Muscle of arm (tissue), 12 donors: ENCODE data around the gene PIGP. TPM values are rescaled to one million over a fixed set of nuclear protein-coding genes. Genes with fewer than 3 reads are reported as not detected.
A peak's percentile ranks its signal among the peaks of the same experiment; 100 is the strongest.
"Not testable (repeated sequence)": the region's sequence is repeated elsewhere in the genome, so short reads cannot be mapped to it uniquely, and the experiment has no call there.

Source experiments
- DNase-seq: peaks from one replicate; pipeline ENCODE4 v3.0.0-alpha.2; 2013
- polyA plus RNA-seq, 12 donors: library from polyadenylated mRNA; unstranded; fragments of 120-200 nt; gene quantifications; one replicate each; pipeline ENCODE4 v1.2.1, GENCODE V29; 2013; ENCODE audit not compliant: insufficient read length in 12 of 12

Gene PIGP
- polyA plus RNA-seq, 12 donors, result 24.2 to 43.8 (median 31.6) TPM; not detected in 1

- DNase-seq, result no peak
Observed at GRCh38 chr21:37079211-37079824, 6.4 kb upstream of the PIGP start.

GRCh38 chr21:37077403-37077802 lies 4.5 kb upstream of the PIGP start:
- no peak for DNase-seq

- no peak for DNase-seq
Observed at GRCh38 chr21:37076087-37076850, 3.4 kb upstream of the PIGP start.

- no peak for DNase-seq
Observed at GRCh38 chr21:37075214-37075770, 2.4 kb upstream of the PIGP start.

- DNase-seq, result no peak
Observed at GRCh38 chr21:37074546-37074945, 1.7 kb upstream of the PIGP start.

- no peak for DNase-seq
Observed at GRCh38 chr21:37074197-37074510, 1.3 kb upstream of the PIGP start.

- DNase-seq, result peak; percentile 61
Observed at GRCh38 chr21:37073417-37074196, 736 bp upstream of the PIGP start.

- peak; percentile 86 for DNase-seq
Observed at GRCh38 chr21:37072274-37072987, 440 bp downstream of the PIGP start.

- DNase-seq, result peak; percentile 64
Observed at GRCh38 chr21:37071561-37072273, 1.2 kb downstream of the PIGP start.

GRCh38 chr21:37065561-37066177 lies 7.2 kb downstream of the PIGP start:
- DNase-seq, result no peak

- DNase-seq, result no peak
Observed at GRCh38 chr21:37064841-37065240, 8.0 kb downstream of the PIGP start.

- no peak for DNase-seq
Observed at GRCh38 chr21:37063433-37063832, 9.4 kb downstream of the PIGP start.

GRCh38 chr21:37062593-37062935 lies 10.3 kb downstream of the PIGP start:
- DNase-seq, result no peak

- no peak for DNase-seq
Observed at GRCh38 chr21:37061926-37062592, 10.8 kb downstream of the PIGP start.

- DNase-seq, result peak; percentile 64
Observed at GRCh38 chr21:37060296-37060695, 12.6 kb downstream of the PIGP start.

GRCh38 chr21:37059181-37059580 lies 13.7 kb downstream of the PIGP start:
- DNase-seq, result no peak

GRCh38 chr21:37058261-37058660 lies 14.6 kb downstream of the PIGP start:
- no peak for DNase-seq

GRCh38 chr21:37057614-37058013 lies 15.3 kb downstream of the PIGP start:
- DNase-seq, result no peak

- DNase-seq, result no peak
Observed at GRCh38 chr21:37055271-37055855, 17.5 kb downstream of the PIGP start.

GRCh38 chr21:37049741-37050140 lies 23.1 kb downstream of the PIGP start:
- DNase-seq, result not testable (repeated sequence)
